Measurements from ENCODE around the gene MAP2. TPM values are rescaled to one million over a fixed set of nuclear protein-coding genes. Genes with fewer than 3 reads are reported as not detected.

MAP2 gene
- total RNA-seq, 2 donors from 2014 or later = 1.6 to 2.1 TPM

DNA sequence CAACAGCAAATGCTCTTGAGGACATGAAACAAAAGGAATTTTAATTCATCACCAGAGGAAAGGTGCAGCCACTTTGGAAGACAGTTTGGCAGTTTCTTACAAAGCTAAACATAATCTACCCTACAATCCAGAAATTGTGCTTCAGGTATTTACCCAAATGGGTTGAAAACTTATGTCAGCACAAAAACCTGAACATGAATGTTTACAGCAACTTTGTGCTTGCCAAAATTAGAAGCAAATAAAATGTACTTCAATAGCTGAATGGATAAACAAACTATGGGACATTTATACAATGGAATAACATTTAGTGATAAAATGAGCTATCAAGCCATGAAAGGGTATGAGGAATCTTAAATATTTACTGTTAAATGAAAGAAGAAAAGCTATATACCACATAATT, 6.9 kb upstream of the MAP2 start:
- ATAC-seq (no peak), DNase-seq (no peak)
- intact Hi-C loops (cut with DNase I, micrococcal nuclease) = no loop called here

DNA sequence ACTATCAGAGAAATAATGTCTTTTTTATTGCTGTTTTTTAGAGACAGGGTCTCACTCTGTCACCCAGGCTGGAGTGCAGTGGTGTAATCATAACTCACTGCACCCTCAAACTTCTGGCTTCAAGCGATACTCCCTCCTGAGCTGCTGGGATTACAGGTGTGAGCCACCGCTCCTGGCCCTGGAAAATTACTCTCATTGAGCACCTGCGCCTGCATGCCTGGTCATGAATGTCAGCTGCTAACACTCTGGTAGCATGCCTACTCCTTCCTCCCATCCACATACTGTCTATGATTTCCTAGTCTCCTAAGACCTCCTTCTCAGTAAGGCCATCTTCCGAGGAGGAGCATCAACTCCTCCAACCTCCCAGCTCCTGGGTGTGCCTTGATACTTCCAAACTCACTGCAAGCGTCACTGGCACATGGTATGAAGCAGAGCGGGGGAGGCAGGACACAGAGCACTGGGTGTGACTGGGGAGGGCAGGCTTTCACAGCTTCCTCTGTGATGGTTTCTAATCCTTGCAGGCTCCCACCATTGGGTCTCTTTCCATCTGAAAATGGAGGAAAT, 1.6 kb upstream of the MAP2 start:
- DNase-seq (peak in 1 of 2 donors; percentile 16), ATAC-seq (no peak)
- intact Hi-C loops (cut with DNase I, micrococcal nuclease) = no loop called here

- DNase-seq (peak; percentile 7 to 19), ATAC-seq (peak; percentile 23)
- intact Hi-C loops (cut with DNase I, micrococcal nuclease) = no loop called here
Measured at GRCh38 chr2:209424199-209424701, 403 bp downstream of the MAP2 start.

GRCh38 chr2:209424781-209425470, 1.1 kb downstream of the MAP2 start:
- intact Hi-C loops (cut with DNase I, micrococcal nuclease) = no loop called here
- ATAC-seq (no peak), DNase-seq (no peak)

DNA sequence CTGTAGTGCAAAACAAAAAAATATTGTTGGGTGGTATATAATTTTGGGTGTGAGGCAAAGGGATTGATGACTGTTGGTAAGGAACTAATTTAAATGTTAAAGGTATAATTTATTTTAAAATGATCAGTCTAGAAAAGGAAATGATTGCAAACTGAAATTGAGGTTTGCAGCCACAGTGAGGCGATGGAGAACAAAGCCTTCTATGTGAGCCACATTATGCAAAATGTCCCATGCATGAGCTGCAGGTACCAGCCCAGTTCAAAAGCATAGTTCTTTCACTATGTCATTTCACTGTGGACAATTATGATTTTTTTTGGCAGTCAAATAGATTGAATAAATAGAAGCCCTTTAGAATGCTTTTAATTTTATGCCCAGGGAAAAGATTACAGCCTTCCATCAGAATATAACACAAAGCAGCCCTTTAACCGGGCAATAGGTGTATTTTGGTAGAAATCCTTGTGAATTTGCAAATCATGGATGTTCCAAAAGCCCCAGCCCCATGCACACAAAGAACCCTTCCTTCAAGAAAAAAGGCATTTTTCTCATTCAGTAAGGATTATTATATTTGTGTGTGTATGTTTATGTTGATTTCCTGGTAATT, 1.7 kb downstream of the MAP2 start:
- DNase-seq (no peak), ATAC-seq (no peak)
- intact Hi-C loops (cut with DNase I, micrococcal nuclease) = no loop called here

- ATAC-seq (no peak), DNase-seq (no peak)
- intact Hi-C loops (cut with DNase I, micrococcal nuclease) = no loop called here
Measured at GRCh38 chr2:209426432-209426831, 2.6 kb downstream of the MAP2 start.

- DNase-seq (no peak), ATAC-seq (no peak)
- intact Hi-C loops (cut with DNase I, micrococcal nuclease) = loop anchor here in 1 of 2 donors (10.0 kb wide), 1 partner anchor 103 kb away; no protein-coding TSS in a partner anchor
Measured at GRCh38 chr2:209431701-209432100, 7.9 kb downstream of the MAP2 start.

- DNase-seq = no peak
- ATAC-seq = no peak
Measured at GRCh38 chr2:209441541-209441940, 17.7 kb downstream of the MAP2 start.

DNA sequence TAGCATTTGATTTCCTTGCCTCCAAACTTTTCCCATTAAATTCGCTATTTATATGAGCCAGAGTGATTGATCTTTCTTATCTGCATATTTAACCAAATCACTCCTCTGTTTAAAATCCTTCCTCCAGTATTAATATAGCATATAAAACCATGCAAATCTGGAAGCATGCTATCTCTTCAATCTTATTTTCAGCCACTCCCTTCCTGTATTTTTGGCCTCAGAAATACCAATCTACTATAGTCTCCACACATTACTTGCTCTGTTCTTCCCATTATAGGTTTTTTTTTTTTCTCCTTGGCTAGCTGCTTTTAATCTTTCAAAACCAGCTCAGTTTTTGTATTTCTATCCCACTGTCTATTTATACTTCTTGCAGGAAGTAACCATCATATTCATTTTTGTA, 19.1 kb downstream of the MAP2 start:
- DNase-seq = no peak
- ATAC-seq = no peak
- intact Hi-C loops (cut with DNase I, micrococcal nuclease) = no loop called here

More at GRCh38 chr2:209441541-209441940, 17.7 kb downstream of the MAP2 start:
- intact Hi-C loops (cut with DNase I, micrococcal nuclease) = no loop called here

- intact Hi-C loops (cut with DNase I, micrococcal nuclease) = no loop called here
- no peak for ATAC-seq
Measured at GRCh38 chr2:209445485-209445884, 21.6 kb downstream of the MAP2 start.

GRCh38 chr2:209451209-209451834, 27.5 kb downstream of the MAP2 start:
- DNase-seq (no peak), ATAC-seq (no peak)
- intact Hi-C loops (cut with DNase I, micrococcal nuclease) = no loop called here

More at GRCh38 chr2:209445485-209445884, 21.6 kb downstream of the MAP2 start:
- no peak for DNase-seq

- ATAC-seq = no peak
- intact Hi-C loops (cut with DNase I, micrococcal nuclease) = no loop called here
- no peak for DNase-seq
Measured at GRCh38 chr2:209456489-209456888, 32.6 kb downstream of the MAP2 start.

GRCh38 chr2:209458008-209458979, 34.4 kb downstream of the MAP2 start:
- ATAC-seq (no peak), DNase-seq (no peak)
- intact Hi-C loops (cut with DNase I, micrococcal nuclease) = no loop called here

GRCh38 chr2:209459359-209459758, 35.5 kb downstream of the MAP2 start:
- intact Hi-C loops (cut with DNase I, micrococcal nuclease) = no loop called here
- ATAC-seq (no peak), DNase-seq (no peak)

DNA sequence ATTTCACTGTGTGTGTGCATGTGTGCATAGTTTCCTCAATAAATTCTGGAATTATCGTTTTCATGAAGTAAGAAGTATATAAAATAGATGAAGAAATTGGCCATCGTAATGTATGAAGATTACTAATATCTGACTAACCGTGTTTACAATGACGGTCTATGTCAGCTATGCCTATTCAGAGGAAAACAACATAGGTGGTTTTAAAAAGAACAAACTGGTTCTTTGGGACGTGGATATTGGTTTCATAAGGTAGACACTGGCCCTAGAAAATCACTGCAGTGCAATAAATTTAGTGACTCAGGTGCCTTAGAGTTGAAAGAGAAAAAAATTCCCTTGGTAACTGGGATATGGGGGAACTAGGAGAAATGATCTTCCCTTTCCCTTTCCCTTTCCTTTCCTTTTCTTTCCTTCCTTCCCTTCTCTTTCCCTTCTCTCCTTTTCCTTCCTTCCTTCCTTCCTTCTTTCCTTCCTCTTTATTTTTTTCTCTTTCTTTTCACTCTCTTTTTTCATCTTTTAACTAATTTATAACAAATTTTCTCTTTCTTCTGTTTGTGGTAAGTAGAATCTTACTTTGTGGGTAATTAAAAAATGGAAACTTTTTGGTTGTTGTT, 36.4 kb downstream of the MAP2 start:
- no peak for DNase-seq
- no peak for ATAC-seq
- intact Hi-C loops (cut with DNase I, micrococcal nuclease) = no loop called here

DNA sequence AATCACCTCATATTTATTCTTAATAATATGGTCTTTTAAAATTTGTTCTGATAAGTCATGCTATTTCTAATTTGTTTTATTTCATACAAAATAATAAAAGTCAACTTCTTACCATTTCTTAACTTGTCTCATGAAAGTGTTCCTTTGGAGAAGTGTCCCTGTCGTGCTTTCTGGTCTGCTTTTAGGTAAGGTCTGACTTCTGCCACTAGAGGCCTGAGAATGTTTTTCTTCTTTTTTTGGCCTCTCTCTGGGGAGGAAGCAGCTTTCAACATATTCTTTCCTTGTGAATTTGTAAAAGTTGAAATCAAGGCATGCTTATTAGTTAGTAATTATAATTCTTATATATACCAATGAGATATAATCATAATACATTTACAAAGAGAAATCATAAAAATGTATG, 39.4 kb downstream of the MAP2 start:
- no peak for ATAC-seq
- intact Hi-C loops (cut with DNase I, micrococcal nuclease) = no loop called here

GRCh38 chr2:209463835-209464234, 40.0 kb downstream of the MAP2 start:
- intact Hi-C loops (cut with DNase I, micrococcal nuclease) = no loop called here
- no peak for DNase-seq
- ATAC-seq = no peak

More for the DNA sequence above, 39.4 kb downstream of the MAP2 start:
- DNase-seq = no peak

GRCh38 chr2:209468846-209469245, 45.0 kb downstream of the MAP2 start:
- intact Hi-C loops (cut with DNase I, micrococcal nuclease) = no loop called here
- DNase-seq = no peak
- no peak for ATAC-seq

Data from left colon (tissue), 2 donors.